Coronary artery (tissue), 2 donors: Measurements from ENCODE around the gene KCNJ13.

Experiments used
- DNase-seq: peaks from one replicate; pipeline ENCODE4 v3.0.0-alpha.2; 2017; ENCODE audit warnings: low spot score
- H3K27ac ChIP-seq, 2 donors: fragments of 200-600 bp; sonication (generic); one replicate each; pipeline ENCODE4 v1.5.1; 2016 to 2019
- H3K4me3 ChIP-seq: fragments of 200-600 bp; sonication (generic); 2 replicates; pipeline ENCODE4 v1.5.1; 2016; ENCODE audit warnings: mild to moderate bottlenecking, moderate library complexity
- CTCF ChIP-seq: fragments of 200-600 bp; sonication (generic); IDR thresholded peaks from one replicate; pipeline ENCODE4 v1.5.1; 2019; ENCODE audit warnings: antibody characterized with exemption

KCNJ13 gene

GRCh38 chr2:232772531-232772930, 3.8 kb downstream of the KCNJ13 start:
- H3K4me3 ChIP-seq = no peak overlapping the region
- no peak for DNase-seq
- no peak for TF ChIP-seq CTCF
- no peak overlapping the region for H3K27ac ChIP-seq

GRCh38 chr2:232771870-232772269, 4.5 kb downstream of the KCNJ13 start:
- no peak for TF ChIP-seq CTCF
- no peak overlapping the region for H3K27ac ChIP-seq

GRCh38 chr2:232770207-232770606, 6.2 kb downstream of the KCNJ13 start:
- Histone ChIP-seq H3K4me3 (no peak overlapping the region), H3K27ac (no peak overlapping the region)
- DNase-seq = no peak
- TF ChIP-seq CTCF = no peak

More at GRCh38 chr2:232771870-232772269, 4.5 kb downstream of the KCNJ13 start:
- no peak for DNase-seq
- H3K4me3 ChIP-seq = no peak overlapping the region

GRCh38 chr2:232767866-232768265, 8.5 kb downstream of the KCNJ13 start:
- TF ChIP-seq CTCF = no peak
- H3K4me3 ChIP-seq = no peak overlapping the region
- DNase-seq = no peak
- no peak overlapping the region for H3K27ac ChIP-seq

GRCh38 chr2:232761301-232761907, 15.0 kb downstream of the KCNJ13 start:
- DNase-seq = no peak
- Histone ChIP-seq H3K27ac (no peak overlapping the region), H3K4me3 (no peak overlapping the region)
- TF ChIP-seq CTCF = no peak

GRCh38 chr2:232757905-232758304, 18.5 kb downstream of the KCNJ13 start:
- H3K4me3 ChIP-seq = no peak overlapping the region
- DNase-seq = no peak
- no peak overlapping the region for H3K27ac ChIP-seq
- TF ChIP-seq CTCF = no peak

GRCh38 chr2:232750135-232750671, 26.2 kb downstream of the KCNJ13 start:
- H3K4me3 ChIP-seq = no peak overlapping the region
- TF ChIP-seq CTCF = no peak
- no peak for DNase-seq
- H3K27ac ChIP-seq = no peak overlapping the region
